OCI-LY7 (cell line): ENCODE results near the gene MATCAP1. TPM values are rescaled to one million over a fixed set of nuclear protein-coding genes. Genes with fewer than 3 reads are reported as not detected.

Experiments used
- BruUV-seq: library from RNA; stranded (reverse); fragments of 400-500 nt; replicated peaks from 2 replicates; lab custom pipeline; 2021; lab: Mats Ljungman, UMichigan
- CTCF ChIA-PET: fragments of 300-600 bp; sonication (Branson Sonifier 250); formaldehyde crosslinking; loops from one replicate; lab custom pipeline; 2022; ENCODE audit warnings: antibody characterized with exemption; ENCODE audit not compliant: unreplicated experiment; lab: Charles Lee
- POLR2A ChIA-PET: fragments of 300-600 bp; sonication (Branson Sonifier 250); formaldehyde crosslinking; loops from one replicate; lab custom pipeline; 2022; ENCODE audit warnings: antibody characterized with exemption; lab: Charles Lee
- DNase-seq: peaks from one replicate; pipeline ENCODE4 v3.0.0-alpha.2; 2015; ENCODE audit warnings: low spot score
- H2AFZ ChIP-seq: fragments of 200-600 bp; sonication (generic), shearing (Covaris generic); 2 replicates; pipeline ENCODE4 v1.6.1; 2014; ENCODE audit warnings: mild to moderate bottlenecking, antibody characterized with exemption, low read length, moderate library complexity
- H3K27ac ChIP-seq: fragments of 200-600 bp; sonication (generic); 2 replicates; pipeline ENCODE4 v1.5.1; 2014; ENCODE audit warnings: mixed run types, low read depth, mild to moderate bottlenecking, moderate library complexity, low read length, inconsistent platforms; ENCODE audit not compliant: poor library complexity, severe bottlenecking
- H3K36me3 ChIP-seq: fragments of 200-600 bp; sonication (generic); 2 replicates; pipeline ENCODE4 v1.6.1; 2014; ENCODE audit warnings: mild to moderate bottlenecking, antibody characterized with exemption, low read length, moderate library complexity, mixed read lengths; ENCODE audit not compliant: insufficient read depth
- H3K4me1 ChIP-seq: fragments of 200-600 bp; sonication (generic); 2 replicates; pipeline ENCODE4 v1.5.1; 2014; ENCODE audit warnings: mild to moderate bottlenecking, low read length; ENCODE audit not compliant: insufficient read depth, poor library complexity, severe bottlenecking
- H3K4me2 ChIP-seq: fragments of 200-600 bp; sonication (generic); 2 replicates; pipeline ENCODE4 v1.6.1; 2014; ENCODE audit warnings: mild to moderate bottlenecking, low read length
- H3K4me3 ChIP-seq: fragments of 200-600 bp; sonication (generic); 2 replicates; pipeline ENCODE4 v1.5.1; 2014; ENCODE audit warnings: mild to moderate bottlenecking, low read depth, low read length; ENCODE audit not compliant: poor library complexity, severe bottlenecking
- H3K79me2 ChIP-seq: fragments of 200-600 bp; sonication (generic); 2 replicates; pipeline ENCODE4 v1.6.1; 2016; ENCODE audit warnings: low read depth, mild to moderate bottlenecking, low read length, moderate library complexity, mixed read lengths; ENCODE audit not compliant: insufficient read depth
- H3K9me2 ChIP-seq: fragments of 200-600 bp; sonication (generic); 2 replicates; pipeline ENCODE4 v1.6.1; 2016; ENCODE audit warnings: mild to moderate bottlenecking, low read length, mixed read lengths; ENCODE audit not compliant: insufficient read depth
- H3K9me3 ChIP-seq: fragments of 200-600 bp; sonication (generic); 2 replicates; pipeline ENCODE4 v1.6.1; 2014; ENCODE audit warnings: mild to moderate bottlenecking, mixed run types, low read length, mixed read lengths
- H4K20me1 ChIP-seq: fragments of 200-600 bp; sonication (generic); 2 replicates; pipeline ENCODE4 v1.6.1; 2014; ENCODE audit warnings: mild to moderate bottlenecking, antibody characterized with exemption, low read length, moderate library complexity, mixed read lengths; ENCODE audit not compliant: insufficient read depth
- CTCF ChIP-seq: fragments of 200-600 bp; sonication (generic); conservative IDR thresholded peaks from 2 replicates; pipeline ENCODE4 v1.5.1; 2014; ENCODE audit warnings: mild to moderate bottlenecking, antibody characterized with exemption, low read length, moderate library complexity, mixed read lengths
- EZH2phosphoT487 ChIP-seq: fragments of 200-600 bp; sonication (generic); IDR thresholded peaks from 2 replicates; pipeline ENCODE4 v1.6.1; 2018; ENCODE audit warnings: low read depth, borderline replicate concordance, mild to moderate bottlenecking, mixed run types, antibody characterized with exemption, low read length, moderate library complexity, mixed read lengths
- intact Hi-C: fragments of 100-400 bp; cut with micrococcal nuclease; formaldehyde crosslinking; loops from one replicate; pipeline ENCODE4 v1.10.0; 2022; ENCODE audit not compliant: unreplicated experiment
- total RNA-seq, 2 experiments: library from RNA; depleted of rRNA in 1 of 2; stranded (reverse); fragments of >200 nt in 1 of 2; shearing (Covaris generic) in 1 of 2; gene quantifications; 2 replicates each; pipeline ENCODE4 v1.2.3, GENCODE V29; 2014 to 2022

MATCAP1 gene
- total RNA-seq, 2 experiments from 2014 or later: 22.9 to 39.6 TPM

GRCh38 chr16:67208154-67208896 is 24.6 kb upstream of the MATCAP1 start:
- ChIA-PET POLR2A (interaction anchor here (0.7 kb wide), 1 partner anchor 25 kb away, joined by 3 read pairs; no protein-coding TSS in a partner anchor), CTCF (no interaction called here)
- H3K9me3 ChIP-seq: no peaks in the 10 kb centered on the region
- intact Hi-C loops: no loop called here
- H3K4me1 ChIP-seq: no peaks in the 10 kb centered on the region
- H3K79me2 ChIP-seq: no peaks in the 10 kb centered on the region
- H4K20me1 ChIP-seq: no peaks in the 10 kb centered on the region
- no peak overlapping the region for H3K4me2 ChIP-seq
- no TSS peak for BruUV-seq
- TF ChIP-seq EZH2phosphoT487 (no peak), CTCF (no peak)
- DNase-seq: no peak
- H3K27ac ChIP-seq: no peak overlapping the region
- H3K36me3 ChIP-seq: peaks cover 12% of the 10 kb centered on the region
- H3K9me2 ChIP-seq: no peaks in the 10 kb centered on the region
- H3K4me3 ChIP-seq: no peak overlapping the region
- H2AFZ ChIP-seq: no peak overlapping the region

- ChIA-PET CTCF (no interaction called here), POLR2A (no interaction called here)
- BruUV-seq: no TSS peak
These were observed 23.7 kb upstream of the MATCAP1 start for GRCh38 chr16:67207249-67208091.

More at GRCh38 chr16:67207249-67208091, 23.7 kb upstream of the MATCAP1 start:
- no peaks in the 10 kb centered on the region for H3K4me1 ChIP-seq
- no peaks in the 10 kb centered on the region for H3K9me3 ChIP-seq
- peaks cover 21% of the 10 kb centered on the region for H3K36me3 ChIP-seq
- no peaks in the 10 kb centered on the region for H3K9me2 ChIP-seq
- intact Hi-C loops: no loop called here
- no peak for TF ChIP-seq EZH2phosphoT487
- TF ChIP-seq CTCF: no peak
- H3K27ac ChIP-seq: no peak overlapping the region
- H3K4me3 ChIP-seq: no peak overlapping the region
- DNase-seq: no peak
- H3K79me2 ChIP-seq: no peaks in the 10 kb centered on the region
- no peak overlapping the region for H2AFZ ChIP-seq
- no peaks in the 10 kb centered on the region for H4K20me1 ChIP-seq
- H3K4me2 ChIP-seq: no peak overlapping the region
